Stimulated activated CD8-positive, alpha-beta memory T cell treated with anti-CD3 and anti-CD28 coated beads, Interleukin-7, amount 100 ng/mL, for 4 hours (primary cell): ENCODE results near the gene PBRM1.
"Not testable (repeated sequence)": the region's sequence is repeated elsewhere in the genome, so short reads cannot be mapped to it uniquely, and the experiment has no call there.

ENCODE experiments used
- DNase-seq, 2 donors: peaks; one replicate each; pipeline ENCODE4 v3.0.0-alpha.2; 2020; ENCODE audit warnings: low read depth in 2 of 2

The PBRM1 gene

DNA sequence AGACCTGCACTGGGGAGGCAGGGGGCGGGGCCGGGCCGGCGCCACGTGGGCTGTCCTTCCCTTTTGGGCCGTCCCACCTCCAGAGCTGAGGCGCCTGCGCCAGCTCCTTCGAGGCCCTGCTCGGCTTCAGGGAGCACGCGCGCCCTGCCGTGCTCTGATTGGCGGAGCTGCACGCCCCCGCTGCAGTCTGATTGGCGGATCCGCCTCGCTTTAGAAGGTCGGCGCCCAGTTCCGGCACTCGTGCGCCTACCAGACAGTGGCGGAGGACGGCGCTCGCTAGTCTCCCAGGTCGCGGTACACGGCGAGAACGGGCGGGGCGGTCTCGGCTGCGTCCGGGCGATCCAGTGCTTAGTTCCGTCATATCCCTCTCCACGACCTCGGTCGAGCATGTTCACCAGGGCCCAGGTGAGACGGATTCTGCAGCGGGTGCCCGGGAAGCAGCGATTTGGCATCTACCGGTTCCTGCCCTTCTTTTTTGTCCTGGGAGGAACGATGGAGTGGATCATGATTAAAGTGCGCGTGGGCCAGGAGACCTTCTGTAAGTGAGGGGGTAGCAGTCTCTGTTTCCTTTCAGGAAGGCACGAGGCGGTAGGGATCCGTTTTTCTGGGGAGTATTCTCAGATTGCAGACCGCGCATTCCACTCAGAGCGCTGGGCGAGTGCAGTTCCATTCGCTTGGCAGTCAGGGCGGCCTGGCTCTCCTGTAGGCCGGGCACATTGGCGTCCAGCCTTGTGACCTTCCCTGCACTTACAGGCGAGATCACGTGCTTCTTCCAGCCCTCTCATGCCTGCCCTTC lies 149.1 kb downstream of the PBRM1 start, which contains the start of gene UQCC5:
Gene UQCC5 (plus strand): TSS at position 237 of the 796 bp plus-strand sequence. CDS start 151 bp downstream, at position 388.
- peak; percentile 94 to 98 for DNase-seq

- no peak for DNase-seq
Measured at GRCh38 chr3:52536112-52536368, 149.7 kb downstream of the PBRM1 start.

DNA sequence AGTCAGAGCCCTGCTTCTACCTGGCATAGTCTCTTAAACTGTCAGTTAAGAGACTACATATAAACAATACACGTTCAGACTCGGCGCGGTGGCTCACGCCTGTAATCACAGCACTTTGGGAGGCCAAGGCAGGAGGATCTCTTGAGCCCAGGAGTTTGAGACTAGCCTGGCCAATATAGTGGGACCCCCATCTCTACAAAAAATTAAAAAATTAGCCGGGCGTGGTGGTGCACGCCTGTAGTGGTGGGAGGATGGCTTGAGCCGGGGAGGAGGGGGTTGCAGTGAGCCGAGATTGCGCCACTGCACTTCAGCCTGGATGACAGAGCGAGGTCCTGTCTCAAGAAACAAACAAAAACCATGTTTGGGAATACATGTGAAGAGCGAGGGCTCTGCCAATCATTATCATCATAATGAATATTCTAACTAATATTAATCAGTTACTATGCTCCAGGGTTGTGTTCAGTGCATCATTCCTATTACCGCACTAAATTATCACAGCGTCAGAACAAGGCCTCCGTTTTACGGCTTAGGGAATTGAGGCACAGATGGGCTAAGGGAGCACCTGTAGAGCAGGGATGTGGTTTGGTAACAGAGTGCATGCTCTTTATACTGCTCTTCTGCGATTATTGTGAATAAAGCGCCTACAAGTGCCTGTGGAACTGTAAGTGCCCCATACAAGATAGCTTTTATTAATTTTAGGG lies 150.2 kb downstream of the PBRM1 start:
- no peak for DNase-seq

- no peak for DNase-seq
Measured at GRCh38 chr3:52534281-52535183, 151.2 kb downstream of the PBRM1 start.

- peak in 1 of 2 donors; percentile 75 for DNase-seq
Measured at GRCh38 chr3:52533623-52534280, 152.0 kb downstream of the PBRM1 start, which contains the start of gene NT5DC2. TSS of gene NT5DC2 (minus strand) at chr3:52533857. CDS start at chr3:52533737, 120 bp downstream.

GRCh38 chr3:52532838-52533622 lies 152.7 kb downstream of the PBRM1 start:
- peak in 1 of 2 donors; percentile 13 for DNase-seq

- DNase-seq, result peak in 1 of 2 donors; percentile 20
Measured at GRCh38 chr3:52532517-52532837, 153.2 kb downstream of the PBRM1 start.

DNA sequence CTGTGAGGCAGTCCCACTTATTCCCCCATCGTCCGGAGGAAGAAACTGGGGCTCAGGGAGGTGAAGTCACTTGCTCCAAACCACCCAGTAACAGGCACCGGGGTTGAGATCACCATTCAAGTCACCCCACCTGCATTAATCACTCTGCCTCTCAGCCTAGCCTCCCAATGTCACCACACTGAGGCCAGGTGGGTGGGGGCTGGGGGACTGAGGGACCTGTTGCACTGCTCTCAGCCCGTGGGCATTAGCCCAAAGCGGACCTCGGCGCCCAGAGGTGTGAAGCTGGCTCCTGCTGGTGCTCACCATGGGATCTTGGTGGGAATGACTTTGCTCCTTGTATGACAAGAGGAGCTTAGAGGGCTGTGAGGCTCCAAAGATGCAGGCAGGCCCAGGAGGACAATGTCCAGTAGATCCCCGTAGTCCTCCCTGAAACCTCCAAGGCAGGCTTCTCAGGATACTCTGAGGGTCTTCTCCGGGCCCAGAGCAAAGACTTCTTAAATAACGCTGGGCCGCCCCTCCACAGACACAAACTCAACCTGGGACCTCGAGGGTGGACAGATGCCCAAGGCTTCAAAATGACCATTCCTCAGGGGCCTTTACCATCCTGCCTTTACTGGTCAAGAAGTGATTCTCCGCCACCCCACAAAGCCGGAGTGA lies 153.7 kb downstream of the PBRM1 start:
- DNase-seq, result no peak

- DNase-seq, result no peak
Measured at GRCh38 chr3:52530918-52531826, 154.5 kb downstream of the PBRM1 start.

DNA sequence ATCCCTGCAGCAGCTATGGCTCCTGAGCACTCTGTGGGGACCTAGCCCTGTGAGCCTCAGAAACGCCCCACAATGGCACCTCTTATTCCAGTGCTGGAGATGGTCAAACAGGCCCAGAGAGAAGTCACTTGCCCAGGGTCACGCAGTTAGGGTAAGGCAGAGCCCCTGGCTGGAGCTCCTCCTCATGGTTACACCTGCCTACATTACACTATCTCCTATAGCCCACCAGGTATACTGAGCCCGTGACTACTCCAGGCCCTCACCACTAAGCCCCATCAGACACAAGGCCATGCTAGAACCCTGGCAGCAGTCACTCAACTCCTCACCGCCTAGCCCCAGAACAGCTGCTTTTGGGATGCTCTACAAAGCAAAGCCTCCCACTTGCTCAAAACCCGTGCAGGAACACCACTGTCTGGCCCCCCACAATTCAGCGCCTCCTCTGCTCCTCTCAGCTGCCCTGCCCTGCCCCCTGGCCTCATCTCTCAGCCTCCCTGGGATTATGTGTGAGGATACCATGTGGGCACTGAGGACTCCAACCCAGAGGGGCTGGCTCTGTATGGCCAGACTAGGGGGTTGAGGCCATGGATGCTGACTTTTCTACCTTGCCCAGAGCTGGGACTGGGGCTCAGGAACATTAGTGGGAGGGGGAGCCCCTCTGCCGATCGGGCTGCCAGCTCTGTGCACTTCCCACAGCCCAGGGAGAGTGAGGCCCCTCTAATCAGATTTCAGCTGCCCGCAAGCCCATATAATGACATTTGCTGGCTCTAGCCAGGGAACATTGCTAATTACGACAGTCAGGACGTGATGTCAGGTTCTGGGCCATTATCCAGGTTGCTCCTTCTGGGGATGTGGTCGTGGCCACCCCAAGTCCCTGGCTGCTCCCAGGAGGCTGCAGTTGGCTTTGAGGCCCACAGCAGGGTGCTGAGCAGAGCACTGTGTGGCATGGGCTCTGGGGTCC lies 156.1 kb downstream of the PBRM1 start:
- DNase-seq, result no peak

DNA sequence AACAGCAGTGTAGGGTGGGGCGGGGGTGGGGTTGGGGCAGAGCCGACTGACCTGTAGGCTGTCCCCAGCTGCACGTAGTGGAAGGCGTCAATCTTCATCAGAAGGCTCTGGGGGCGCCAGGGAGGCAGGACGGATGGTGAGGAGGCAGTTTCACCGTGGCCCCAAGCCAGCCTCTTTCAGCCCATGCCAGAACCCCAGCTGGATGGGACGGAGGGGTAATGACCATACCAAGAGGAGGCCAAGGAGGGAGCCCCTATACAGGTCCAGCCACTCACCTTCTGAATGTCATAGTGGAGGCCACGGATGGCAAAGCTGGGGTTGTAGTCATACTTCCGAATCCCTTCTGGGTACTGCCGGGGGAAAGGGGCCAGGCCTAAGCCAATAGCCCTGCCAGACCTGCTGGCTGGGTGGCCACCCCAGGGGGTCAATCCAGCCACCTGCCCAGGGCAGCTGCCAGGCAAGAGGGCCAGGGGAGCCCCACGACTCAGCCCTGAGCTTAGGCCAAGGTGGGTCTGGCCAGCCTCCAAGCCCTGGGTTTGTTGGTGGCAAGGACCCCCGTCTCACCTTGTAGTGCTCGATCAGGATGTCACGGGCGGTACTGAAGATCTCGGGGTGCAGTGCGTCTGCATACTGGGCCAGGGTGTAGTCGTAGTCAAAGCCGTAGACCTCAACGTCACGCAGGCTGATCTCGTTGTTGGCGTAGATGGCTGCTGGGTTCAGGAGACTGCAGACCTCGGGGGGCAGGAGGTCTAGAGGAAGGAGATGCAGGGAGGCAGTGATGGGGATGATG lies 156.9 kb downstream of the PBRM1 start:
- no peak for DNase-seq

GRCh38 chr3:52527732-52528585 lies 157.8 kb downstream of the PBRM1 start:
- no peak for DNase-seq

DNA sequence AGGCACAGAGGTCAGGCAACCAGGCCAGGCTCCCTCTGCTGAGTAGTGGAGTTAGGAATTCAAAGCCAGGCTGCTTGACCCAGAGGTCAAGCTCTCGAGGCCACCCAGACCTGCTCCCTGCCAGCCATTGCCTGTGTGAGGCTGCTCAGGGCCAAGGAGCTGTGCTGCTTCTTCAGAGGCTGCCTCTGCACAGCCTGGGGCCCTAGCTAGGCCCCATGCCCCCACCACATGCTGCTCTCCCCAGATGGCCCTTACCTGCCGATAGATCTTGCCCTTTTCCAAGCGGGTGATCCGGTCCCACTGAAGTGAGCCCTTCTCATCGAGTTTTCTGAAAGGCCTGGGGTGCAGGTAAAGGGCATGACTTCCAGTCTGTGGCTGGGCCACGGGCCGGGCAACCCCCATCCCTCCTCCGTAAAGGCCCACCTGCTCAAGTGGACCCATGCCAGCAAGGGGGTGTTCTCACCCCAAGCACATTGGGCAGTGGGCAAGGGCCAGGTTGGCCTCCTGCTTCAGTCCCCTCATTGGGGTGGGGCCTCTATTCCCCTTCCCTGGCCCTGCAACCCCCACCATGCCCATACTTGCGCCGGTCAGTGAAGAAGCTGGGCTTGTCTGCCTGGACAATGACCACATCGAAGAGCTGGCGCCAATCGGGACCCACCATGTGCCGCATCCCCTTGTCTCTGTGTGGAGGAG lies 158.5 kb downstream of the PBRM1 start:
- DNase-seq, result no peak

DNA sequence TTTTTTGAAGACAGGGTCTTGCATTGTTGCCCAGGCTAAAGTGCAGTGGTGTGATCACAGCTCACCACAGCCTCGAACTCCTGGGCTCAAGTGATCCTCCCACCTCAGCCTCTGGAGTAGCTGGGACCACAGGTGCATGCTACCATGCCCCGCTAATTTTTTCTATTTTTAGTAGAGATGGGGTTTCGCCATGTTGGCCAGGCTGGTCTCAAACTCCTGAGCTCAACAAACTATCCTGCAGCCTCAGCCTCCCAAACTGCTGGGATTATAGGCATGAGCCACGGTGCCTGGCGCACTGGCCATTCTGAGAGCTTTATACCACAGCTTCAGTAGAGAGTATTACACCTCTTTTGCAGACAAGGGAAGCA lies 159.1 kb downstream of the PBRM1 start:
- not testable (repeated sequence) for DNase-seq

- DNase-seq, result no peak
Measured at GRCh38 chr3:52525680-52526561, 159.8 kb downstream of the PBRM1 start.
